Stimulated activated CD4-positive, alpha-beta T cell treated with anti-CD3 and anti-CD28 coated beads, TNF-alpha, amount 100 ng/mL, for 1 hour (primary cell): Measurements from ENCODE around the gene PACSIN1.
"Not testable (repeated sequence)": the region's sequence is repeated elsewhere in the genome, so short reads cannot be mapped to it uniquely, and the experiment has no call there.

Experiments used
- DNase-seq, 3 donors: peaks; one replicate each; pipeline ENCODE4 v3.0.0-alpha.2; 2020; ENCODE audit warnings: low read depth in 3 of 3, low spot score in 1 of 3

PACSIN1 gene

DNA sequence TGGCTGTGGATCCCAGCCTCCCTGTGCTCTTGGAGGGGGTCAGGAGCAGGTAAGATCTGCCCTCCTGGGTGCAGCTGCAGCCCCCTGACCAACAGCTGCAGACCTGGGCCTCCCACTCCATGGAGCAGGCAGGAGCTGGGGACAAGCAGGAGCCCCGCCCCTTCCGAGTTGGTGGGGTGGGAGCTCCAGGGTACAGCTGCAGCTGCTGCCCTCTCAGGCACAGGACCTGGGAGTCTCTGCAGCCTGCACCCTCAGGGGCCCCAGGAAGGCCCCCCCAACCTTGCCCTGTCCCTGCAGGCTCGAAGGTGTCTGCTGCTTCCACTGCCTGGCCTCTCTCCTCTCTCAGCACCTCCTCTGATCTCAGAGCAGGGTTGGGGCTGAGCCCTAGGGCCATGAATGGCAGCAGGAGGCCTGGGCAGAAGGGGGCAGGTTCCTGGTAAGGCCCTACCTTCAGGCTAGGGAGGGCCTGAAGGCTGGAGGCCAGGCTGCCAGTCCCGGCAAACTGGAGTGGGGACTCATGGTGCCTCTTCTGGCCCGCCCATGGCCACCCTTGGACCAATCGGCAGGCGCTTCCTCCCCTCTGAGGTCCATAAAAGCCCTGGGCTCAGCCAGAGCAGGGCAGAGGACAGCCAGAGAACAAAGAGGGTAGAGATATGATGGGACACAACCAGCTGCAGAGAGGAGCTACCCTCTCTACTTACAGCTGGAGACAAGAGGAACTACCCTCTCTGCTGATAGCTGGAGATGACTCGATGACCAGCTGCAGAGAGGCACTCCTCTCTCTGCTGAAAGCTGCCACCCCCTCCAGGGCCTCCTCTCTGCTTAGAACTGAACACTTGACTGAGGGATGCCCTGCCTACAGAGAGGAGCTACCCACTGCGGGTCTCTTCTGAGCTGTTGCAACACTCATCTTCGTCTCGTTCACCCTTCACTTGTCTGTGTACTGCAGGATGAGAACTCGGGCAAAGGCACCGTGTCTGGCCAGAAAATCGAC lies 7.8 kb upstream of the PACSIN1 start:
- no peak for DNase-seq

DNA sequence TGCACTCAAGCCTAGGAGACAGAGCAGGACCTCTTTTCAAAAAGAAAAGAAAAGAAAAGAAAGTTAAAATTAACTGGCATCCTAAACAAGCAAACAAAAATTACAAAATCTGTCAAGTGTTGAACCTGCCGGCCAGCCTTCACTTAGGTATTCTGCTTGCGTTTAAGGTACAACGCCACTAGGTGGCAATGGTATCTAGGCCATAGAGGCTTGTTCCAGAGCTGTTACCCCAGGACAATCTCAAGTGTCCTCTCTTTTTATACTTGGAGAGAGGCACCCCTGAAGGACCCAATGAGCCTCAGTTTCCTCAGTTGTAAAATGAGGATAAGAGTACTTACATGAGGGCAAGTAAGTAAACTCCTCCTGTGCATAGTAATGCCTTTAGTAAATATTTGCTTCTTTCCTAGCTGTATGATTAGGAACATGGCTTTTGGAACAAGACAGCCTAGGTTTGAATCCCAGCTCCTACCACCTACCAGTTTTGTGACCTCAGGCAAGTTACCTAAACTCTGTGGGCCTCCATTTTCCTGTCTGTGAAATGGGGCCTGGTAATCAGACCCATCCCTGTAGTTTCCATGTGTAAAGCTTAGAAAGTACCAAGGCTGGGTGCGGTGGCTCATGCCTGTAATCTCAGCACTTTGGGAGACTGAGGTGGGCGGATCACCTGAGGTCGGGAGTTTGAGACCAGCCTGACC lies 5.8 kb upstream of the PACSIN1 start:
- DNase-seq: peak in 2 of 3 donors; percentile 6 to 21

DNA sequence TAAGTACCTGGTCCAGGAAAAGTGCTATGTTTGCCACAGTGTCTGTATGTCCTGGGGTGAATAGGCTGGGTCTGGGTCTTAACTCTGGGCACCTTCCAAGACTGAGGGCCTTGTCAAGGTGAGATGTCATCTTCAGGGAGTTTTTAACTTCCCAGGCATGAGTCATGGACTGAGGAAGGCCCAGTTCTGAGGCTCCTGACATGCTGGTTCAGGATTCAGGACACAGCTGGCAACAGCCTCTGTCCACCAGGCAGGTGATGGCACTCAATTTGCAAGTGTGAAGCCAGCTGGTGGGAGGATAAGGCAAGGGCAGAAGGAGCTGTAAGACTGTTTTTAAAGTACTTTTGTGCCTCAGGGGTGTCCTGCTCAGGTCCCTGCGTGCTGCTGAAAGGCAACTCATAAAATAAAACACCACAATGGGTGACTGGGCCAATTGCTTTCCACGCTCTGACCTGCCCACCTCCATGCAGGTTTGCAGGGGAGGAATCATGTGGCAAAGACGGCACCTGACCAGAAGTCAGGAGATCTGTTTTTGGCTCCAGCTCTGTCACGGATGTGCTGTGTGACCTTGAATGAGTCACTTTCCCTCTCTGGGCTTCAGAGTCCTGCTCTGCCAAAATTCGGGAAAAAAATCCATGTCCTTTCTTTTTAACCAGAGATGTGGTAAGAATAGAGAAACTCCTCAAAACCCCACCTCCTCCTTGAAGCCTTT lies 4.9 kb upstream of the PACSIN1 start:
- DNase-seq: no peak

DNA sequence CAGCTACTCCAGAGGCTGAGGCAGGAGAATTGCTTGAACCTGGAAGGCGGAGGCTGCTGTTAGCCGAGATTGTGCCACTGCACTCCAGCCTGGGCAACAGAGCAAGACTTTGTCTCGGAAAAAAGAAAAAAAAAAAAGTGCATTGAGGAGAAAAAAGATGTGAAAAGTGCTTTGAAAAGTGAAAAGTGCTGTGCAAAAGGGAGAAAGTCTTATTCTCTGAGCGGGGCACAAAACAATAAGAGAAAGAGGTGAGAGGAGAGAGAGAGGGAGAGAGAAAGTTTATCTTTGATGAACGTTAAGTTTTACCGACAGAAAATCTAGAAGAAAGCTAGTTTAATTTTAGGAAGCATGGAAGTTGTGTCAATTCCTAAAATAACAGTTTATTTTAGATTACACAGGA lies 3.9 kb upstream of the PACSIN1 start:
- DNase-seq: no peak

DNA sequence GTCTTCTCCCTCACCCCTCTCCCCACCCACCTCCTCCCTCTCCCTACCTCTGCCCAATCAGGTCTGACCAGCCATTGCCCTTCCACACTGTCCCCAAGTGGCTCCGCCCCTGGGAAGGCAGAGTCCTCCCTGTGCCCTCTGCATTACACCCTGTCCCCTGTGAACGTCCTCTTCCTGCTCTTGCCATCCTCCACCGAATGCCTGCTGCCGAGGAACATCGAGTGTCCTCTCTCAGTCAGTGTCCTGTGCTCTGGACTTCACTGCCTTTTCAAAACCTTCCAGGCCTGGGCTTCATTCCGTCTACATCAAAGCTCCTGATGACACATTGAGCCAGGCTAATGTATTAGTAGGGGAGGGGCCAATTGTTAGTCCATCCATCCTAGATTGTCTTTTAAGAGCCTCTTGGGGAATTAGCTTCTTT lies 3.3 kb upstream of the PACSIN1 start:
- no peak for DNase-seq

DNA sequence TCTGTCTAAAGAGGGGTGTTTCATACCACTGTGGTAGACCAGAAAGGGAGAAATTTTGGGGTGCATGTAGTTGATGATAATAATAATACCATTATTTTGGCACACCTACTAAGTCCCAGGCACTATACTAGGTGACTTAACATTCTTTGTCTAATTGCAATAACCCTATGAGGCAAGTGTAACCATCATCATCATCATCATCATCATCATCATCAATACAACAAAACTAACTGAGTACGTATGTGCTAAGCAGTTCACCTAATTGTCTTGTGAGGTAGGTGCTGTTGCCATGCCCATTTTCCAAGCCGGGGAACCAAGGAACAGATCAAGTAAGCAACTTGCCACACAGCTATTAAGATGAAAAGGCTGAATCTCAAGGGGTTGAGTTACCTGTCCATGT lies 2.6 kb upstream of the PACSIN1 start:
- no peak for DNase-seq

DNA sequence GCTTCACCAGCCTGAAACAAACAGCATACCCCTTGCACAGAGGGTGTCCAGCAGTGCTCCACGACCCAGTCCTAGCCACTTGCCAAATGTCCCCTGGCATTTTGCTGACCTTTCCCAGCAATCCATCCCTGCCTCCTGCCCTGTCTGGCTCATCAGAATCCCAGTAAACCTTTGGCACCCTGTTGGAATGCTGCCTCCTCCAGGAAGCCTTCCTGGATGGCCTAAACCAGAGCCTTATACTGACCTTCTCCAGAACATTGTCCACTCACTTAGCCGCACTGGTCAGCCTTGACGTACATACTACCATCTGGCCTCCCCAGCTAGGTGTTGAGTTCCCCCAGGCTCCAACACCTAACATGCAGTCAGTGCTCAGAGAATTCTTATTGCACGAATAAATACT lies 2.0 kb upstream of the PACSIN1 start:
- no peak for DNase-seq

DNA sequence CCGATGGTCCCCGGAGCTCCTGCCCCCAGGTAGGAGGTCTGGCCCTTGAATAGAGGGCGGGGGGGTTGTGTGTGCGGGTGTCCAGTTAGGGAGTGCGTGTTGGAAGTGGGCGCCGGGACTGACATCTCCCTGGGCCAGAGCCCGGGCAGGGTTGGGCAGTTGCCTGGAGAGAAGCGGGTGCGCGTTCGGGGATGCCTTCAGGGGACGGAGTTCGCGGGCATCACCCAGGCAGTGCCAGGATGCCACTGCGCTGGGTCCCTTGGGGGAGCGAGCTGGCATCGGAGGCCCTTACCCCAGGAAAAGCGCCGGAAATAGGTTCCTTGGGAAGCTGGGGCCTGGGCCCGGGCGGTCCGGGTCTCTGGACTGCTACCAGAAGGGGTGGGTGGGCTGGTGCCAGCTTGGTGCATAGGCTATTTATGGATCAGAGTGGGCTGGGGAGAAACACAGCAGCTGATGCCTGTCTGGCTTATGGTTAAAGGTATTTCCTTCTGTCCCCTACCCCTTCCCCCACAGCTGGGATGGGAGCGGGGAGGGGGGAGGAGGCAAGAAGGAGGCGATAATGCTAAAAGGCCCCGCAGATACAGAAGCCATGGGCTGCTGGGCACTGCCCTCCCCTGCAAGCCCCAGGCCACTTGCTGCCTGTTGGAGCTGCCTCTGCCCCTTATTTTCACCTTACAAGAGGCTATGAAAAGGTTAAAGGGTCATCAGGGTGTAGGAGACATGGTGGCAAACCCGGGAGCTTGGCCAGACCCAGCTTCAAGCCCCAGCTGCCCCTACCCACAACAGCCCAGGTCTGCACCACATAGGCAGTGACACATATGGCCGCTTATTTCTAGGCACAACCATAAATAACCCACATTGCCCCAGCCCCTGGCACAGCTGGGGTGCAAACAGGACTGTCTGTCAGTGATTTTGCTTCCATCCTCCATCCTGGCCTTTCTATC lies 638 bp downstream of the PACSIN1 start:
- no peak for DNase-seq

DNA sequence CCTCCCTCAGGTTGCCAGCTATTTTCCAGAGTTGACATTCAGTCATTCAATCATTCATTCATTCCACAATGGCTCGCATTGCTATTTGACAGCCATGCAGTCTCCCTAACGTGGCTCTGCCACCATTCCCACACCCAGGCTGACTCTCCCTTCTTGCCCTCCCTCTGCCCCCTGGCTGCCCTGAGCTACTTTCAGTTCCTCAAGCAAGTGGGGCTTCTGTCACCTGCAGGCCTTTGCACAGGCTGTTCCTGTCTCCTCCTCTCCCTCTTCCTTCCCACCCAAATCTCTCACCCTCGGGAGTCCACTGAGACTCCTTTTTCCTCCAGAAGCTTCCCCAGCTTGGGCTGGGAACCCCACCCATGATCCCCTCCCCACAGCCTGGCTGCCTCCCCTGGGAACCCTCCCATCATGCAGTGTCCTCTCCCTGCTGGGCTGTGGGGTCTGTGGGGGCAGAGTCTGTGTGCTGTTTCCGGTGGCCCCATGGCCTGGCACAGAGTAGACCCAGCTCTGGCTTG lies 2.6 kb downstream of the PACSIN1 start:
- no peak for DNase-seq

DNA sequence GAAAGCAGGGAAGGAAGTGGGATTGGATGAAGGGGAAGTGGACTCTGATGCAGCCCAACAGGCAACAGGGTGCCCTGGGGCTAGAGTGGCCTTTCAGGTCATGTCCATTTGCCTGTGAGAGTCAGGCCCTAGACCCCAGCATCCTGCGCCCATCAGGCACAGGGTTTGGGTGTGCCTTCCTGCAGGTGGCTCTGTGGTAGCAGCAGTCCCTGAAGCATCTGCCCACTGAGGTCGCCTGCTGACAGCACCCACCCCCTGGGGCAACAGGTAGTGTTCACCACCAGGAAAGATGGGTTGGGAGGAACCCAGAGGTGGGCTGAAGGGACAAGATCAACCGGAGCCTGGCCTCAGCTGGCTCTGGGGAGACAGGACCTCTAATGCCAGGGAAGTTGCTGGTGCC lies 3.6 kb downstream of the PACSIN1 start:
- DNase-seq: no peak

DNA sequence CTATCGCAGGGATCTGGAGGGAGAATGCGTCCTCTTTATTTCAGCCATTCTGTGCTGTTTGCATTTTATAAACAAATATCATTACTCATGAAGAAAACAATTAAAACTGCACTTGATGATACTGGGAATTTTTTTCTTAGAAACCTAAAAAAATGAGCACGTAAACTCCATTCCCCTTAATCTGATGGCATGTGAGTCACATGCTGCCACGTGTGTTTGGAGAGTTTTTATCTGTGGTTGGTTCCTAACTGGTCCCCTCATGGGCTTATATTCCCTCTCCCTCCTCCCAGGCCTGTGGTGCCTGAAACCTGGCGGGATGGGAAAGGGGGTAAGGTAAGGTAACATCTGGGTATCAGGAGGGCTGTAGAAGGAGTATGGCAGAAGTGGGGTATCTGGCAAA lies 6.5 kb downstream of the PACSIN1 start:
- DNase-seq: no peak

DNA sequence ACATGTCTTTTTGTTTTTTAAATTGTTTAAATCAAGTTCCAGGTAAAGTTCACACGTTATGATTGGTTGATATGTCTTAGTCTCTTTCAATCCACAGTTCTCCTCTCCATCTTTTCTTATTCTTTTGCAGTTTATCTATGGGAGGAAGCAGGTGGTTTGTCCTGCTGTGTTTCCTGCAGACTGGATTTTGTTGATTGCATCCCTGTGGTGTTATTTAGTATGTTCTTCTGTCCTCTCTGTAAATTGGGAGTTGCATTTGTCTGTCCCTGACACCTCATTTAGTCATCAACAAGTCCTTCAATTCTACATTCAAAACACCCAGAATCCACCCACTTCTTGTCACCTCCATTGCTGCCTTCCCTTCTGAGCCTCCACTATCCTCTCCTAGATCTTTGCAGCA lies 8.1 kb downstream of the PACSIN1 start:
- no peak for DNase-seq

DNA sequence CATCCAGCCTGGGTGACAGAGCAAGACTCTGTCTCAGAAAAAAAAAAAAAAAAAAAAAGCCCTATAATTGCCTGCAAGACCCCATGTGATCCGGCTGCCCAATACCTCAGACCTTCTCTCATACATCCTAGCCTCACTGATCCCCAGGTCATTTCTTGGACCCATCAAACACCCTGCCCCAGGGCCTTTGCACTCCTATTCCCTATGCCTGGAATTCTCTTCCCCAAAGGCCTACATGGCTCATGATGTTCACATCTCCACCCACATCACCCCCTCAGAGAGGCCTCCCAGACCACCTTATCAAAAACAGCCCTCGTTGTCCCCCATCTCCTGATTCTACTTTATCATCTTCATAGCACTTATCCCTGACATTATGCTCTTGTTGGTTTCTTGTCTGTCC lies 8.9 kb downstream of the PACSIN1 start:
- DNase-seq: no peak

DNA sequence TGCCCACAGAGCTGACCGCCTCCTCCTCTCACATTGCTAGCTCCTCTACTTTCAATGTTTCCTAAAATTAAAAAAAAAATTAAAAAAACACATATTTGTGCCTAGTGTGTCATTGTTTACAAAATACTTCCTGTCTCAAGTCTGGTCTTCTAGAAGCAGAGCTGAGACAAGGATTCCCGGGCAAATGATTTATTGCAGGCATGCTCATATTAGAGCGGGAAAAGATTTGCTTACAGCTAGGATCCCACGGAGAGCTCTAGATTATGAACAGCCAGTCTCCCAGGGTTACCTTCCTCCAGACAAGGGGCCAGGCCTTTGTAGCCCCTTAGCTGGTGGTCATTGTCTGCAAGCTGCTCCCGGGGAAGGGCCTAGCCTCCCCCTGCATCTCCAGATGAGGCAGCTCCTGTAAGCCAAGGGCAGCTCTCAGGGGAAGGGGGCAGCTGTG lies 9.4 kb downstream of the PACSIN1 start:
- DNase-seq: no peak

DNA sequence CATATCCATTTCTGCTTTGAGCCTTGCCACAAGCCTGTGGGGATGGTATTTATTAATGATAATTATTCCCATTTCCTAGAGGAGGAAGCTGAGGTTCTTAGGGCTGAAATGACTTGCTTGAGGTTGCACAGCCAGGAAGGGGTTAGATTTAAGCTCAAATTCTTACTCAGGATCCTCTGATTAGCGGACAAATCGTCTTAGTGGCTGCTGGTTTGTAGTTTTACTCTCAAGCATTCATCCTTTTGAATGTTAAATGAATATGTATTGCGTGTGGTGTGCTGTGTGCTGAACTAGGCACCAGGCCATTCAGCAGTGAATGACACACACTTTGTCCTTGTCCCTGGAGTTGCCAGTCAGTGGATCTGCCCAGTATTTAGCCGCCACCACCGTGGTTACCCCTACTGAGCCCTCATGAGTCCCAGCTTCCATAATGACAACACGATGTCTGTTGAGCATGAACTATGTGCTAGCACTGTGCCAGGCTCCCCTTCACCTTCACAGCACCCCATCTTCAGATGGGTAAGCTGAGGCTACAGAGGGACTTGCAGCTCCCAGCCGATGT lies 10.0 kb downstream of the PACSIN1 start:
- DNase-seq: no peak

DNA sequence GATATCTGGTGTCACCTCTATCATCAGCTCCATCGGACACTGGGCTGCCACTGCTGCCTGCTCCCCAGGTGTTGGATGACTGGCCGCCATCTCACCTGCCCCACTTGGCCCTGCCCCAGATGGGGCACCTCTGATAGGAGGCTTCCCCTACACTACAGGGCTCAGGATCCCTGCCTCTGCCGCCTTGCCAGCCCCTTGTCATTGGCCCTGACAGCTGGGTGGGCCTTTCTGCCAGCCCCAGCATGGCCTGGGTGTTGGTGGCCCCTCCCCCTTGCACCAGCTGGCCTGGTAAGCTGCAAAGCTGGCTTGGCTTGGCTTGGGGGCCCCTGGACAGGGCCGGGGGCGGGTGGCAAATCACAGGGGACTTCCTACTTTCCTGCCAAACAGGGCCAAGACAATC lies 10.6 kb downstream of the PACSIN1 start:
- no peak for DNase-seq

DNA sequence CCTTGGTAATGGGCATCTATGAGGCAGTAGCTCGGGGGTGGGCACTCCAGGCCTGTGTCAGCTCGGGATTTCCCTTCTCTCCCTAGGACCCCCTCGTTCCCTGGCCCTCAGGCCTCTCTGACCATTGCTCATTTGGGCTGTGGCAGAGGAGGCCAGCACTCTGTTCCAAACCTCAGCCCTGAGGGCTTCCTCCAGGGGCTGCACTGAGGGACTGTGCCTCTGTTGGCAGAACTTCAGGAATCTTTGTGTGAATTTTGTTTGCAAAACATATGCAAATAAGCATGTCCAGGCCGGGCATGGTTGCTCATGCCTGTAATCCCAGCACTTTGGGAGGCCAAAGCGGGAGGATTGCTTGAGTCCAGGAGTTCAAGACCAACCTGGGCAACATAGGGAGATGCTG lies 11.0 kb downstream of the PACSIN1 start:
- no peak for DNase-seq

DNA sequence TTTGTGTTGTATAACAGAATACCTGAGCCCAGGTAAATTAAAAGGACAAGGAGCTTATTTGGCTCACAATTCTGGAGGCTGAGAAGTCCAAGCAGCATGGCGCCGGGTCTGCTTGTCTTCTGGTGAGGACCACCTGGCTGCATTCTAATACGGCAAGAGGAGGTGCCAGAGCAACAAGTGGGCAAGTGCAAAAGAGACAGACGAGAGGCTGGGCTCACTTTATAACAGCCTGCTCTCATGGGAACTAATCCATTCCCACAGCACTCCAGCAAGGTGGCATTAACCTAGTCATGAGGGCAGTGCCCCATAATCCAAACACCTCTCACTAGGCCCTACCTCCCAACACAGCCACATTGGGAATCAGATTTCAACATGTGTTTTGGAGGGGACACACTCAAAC lies 12.9 kb downstream of the PACSIN1 start:
- no peak for DNase-seq

DNA sequence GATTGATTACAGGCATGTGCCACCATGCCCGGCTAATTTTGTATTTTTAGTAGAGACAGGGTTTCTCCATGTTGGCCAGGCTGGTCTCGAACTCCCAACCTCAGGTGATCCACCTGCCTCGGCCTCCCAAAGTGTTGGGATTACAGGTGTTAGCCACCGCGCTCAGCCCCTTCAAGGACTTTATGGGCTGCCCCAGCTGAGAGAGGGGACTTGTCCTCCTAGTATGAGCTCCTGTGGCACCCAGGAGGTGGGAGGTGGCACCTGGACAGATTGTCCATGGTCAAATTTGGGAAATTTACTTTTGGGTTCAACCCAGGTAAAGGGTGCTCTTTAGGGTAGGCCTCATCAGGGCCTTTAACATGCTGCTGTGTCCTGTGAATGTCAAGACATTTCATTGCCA lies 17.9 kb downstream of the PACSIN1 start:
- not testable (repeated sequence) for DNase-seq

DNA sequence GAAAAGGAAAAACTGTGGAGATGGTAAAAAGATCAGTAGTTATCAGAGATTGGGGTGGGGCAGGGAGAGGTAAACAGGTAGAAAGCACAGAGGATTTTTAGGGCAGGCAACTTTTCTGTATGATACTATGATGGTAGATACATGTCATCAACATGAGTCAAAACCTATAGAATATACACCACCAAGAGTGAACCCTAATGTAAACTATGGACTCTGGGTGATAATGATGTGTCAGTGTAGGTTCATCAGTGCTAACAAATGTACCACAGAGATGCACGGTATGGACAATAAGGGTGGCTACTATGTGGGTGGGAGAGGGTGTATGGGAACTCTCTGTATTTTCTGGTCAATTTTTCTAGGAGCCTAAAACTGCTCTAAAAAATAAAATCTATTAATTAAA lies 18.5 kb downstream of the PACSIN1 start:
- DNase-seq: no peak
